Renal pelvis (tissue), 4 donors: ENCODE data around the gene DKC1. TPM values are rescaled to one million over a fixed set of nuclear protein-coding genes. Genes with fewer than 3 reads are reported as not detected.

ENCODE experiments used
- DNase-seq: peaks from one replicate; pipeline ENCODE4 v3.0.0-alpha.2; 2013
- polyA plus RNA-seq, 3 donors: library from polyadenylated mRNA; unstranded; fragments of 120-200 nt; gene quantifications; one replicate each; pipeline ENCODE4 v1.2.1, GENCODE V29; 2013; ENCODE audit not compliant: insufficient read length in 3 of 3

DKC1 gene
- polyA plus RNA-seq, 3 donors = 59.8 to 75.2 (median 60.3) TPM

- no peak for DNase-seq
These were observed 21.7 kb downstream of the DKC1 start for GRCh38 chrX:154784149-154784995.

- no peak for DNase-seq
These were observed 23.1 kb downstream of the DKC1 start for GRCh38 chrX:154785716-154786115.

- DNase-seq = no peak
These were observed 28.8 kb downstream of the DKC1 start for GRCh38 chrX:154791467-154791866.

- no peak for DNase-seq
These were observed 29.3 kb downstream of the DKC1 start for GRCh38 chrX:154791939-154792338.

GRCh38 chrX:154793084-154793795, 30.6 kb downstream of the DKC1 start:
- no peak for DNase-seq

GRCh38 chrX:154795016-154795415, 32.4 kb downstream of the DKC1 start:
- DNase-seq = no peak

- DNase-seq = no peak
These were observed 34.3 kb downstream of the DKC1 start for GRCh38 chrX:154797006-154797405.

- DNase-seq = no peak
These were observed 37.1 kb downstream of the DKC1 start for GRCh38 chrX:154799556-154800348.

- no peak for DNase-seq
These were observed 38.0 kb downstream of the DKC1 start for GRCh38 chrX:154800478-154801210.

- DNase-seq = no peak
These were observed 40.3 kb downstream of the DKC1 start for GRCh38 chrX:154802947-154803346.

GRCh38 chrX:154804261-154804956, 41.7 kb downstream of the DKC1 start:
- no peak for DNase-seq

- DNase-seq = peak; percentile 61
These were observed 42.5 kb downstream of the DKC1 start, which contains the start of gene MPP1 for GRCh38 chrX:154804957-154805695. Gene MPP1 (minus strand): TSS chrX:154805485. CDS start chrX:154805373, 112 bp downstream.

GRCh38 chrX:154805696-154806091, 43.0 kb downstream of the DKC1 start:
- DNase-seq = no peak

- DNase-seq = no peak
These were observed 44.3 kb downstream of the DKC1 start for GRCh38 chrX:154806837-154807501.

GRCh38 chrX:154809939-154810665, 47.4 kb downstream of the DKC1 start:
- no peak for DNase-seq

GRCh38 chrX:154812341-154813101, 49.9 kb downstream of the DKC1 start:
- no peak for DNase-seq

GRCh38 chrX:154813801-154814200, 51.1 kb downstream of the DKC1 start:
- no peak for DNase-seq

GRCh38 chrX:154815274-154815818, 52.7 kb downstream of the DKC1 start:
- no peak for DNase-seq
